ENCODE data around the gene SUMO3.

- no peak for TF ChIP-seq POLR2A (IDR thresholded peaks at IDR 0.05; ENCODE audit: low read depth, low read length)
- no peak for TF ChIP-seq MAFK (IDR thresholded peaks at IDR 0.05; ENCODE audit: low read depth, low read length)
- TF ChIP-seq RFX5 (IDR thresholded peaks at IDR 0.05; ENCODE audit: low read depth, low read length), result no peak
- no peak for TF ChIP-seq CTCF (conservative IDR thresholded peaks at IDR 0.05; ENCODE audit: low read depth, low read length)
- TF ChIP-seq BHLHE40 (IDR thresholded peaks at IDR 0.05; ENCODE audit: low read depth, low read length), result no peak
These were observed 5.2 kb downstream of the SUMO3 start for GRCh38 chr21:44812640-44813039.

Data from IMR-90 (cell line).